Suppressor macrophage treated with lipopolysaccharide for 4 hours (primary cell): ENCODE data around the gene AUNIP.

Experiments used
- DNase-seq: peaks from one replicate; pipeline ENCODE4 v3.0.0-alpha.2; 2020

AUNIP gene

GRCh38 chr1:25807480-25808390, 51.5 kb downstream of the AUNIP start:
- DNase-seq = no peak

GRCh38 chr1:25806418-25806817, 52.8 kb downstream of the AUNIP start:
- DNase-seq = no peak

GRCh38 chr1:25805863-25806225, 53.4 kb downstream of the AUNIP start:
- no peak for DNase-seq

GRCh38 chr1:25804964-25805862, 54.0 kb downstream of the AUNIP start:
- no peak for DNase-seq

- DNase-seq = peak; percentile 89
Observed at GRCh38 chr1:25804244-25804963, 54.9 kb downstream of the AUNIP start.

GRCh38 chr1:25803368-25803767, 55.9 kb downstream of the AUNIP start:
- DNase-seq = no peak

- DNase-seq = no peak
Observed at GRCh38 chr1:25802915-25803314, 56.3 kb downstream of the AUNIP start.

GRCh38 chr1:25800703-25801377, 58.4 kb downstream of the AUNIP start:
- no peak for DNase-seq

- DNase-seq = peak; percentile 54
Observed at GRCh38 chr1:25799935-25800702, 59.1 kb downstream of the AUNIP start, which contains the start of gene SELENON. TSS of gene SELENON (plus strand) at chr1:25800193. CDS start at chr1:25800231, 38 bp downstream.

- DNase-seq = no peak
Observed at GRCh38 chr1:25799352-25799934, 59.8 kb downstream of the AUNIP start.

- DNase-seq = no peak
Observed at GRCh38 chr1:25798666-25799351, 60.4 kb downstream of the AUNIP start.

- DNase-seq = peak; percentile 64
Observed at GRCh38 chr1:25797939-25798338, 61.3 kb downstream of the AUNIP start.

GRCh38 chr1:25796811-25797458, 62.3 kb downstream of the AUNIP start:
- DNase-seq = peak; percentile 88

- DNase-seq = no peak
Observed at GRCh38 chr1:25795946-25796810, 63.1 kb downstream of the AUNIP start.

GRCh38 chr1:25795211-25795610, 64.0 kb downstream of the AUNIP start:
- DNase-seq = no peak

- no peak for DNase-seq
Observed at GRCh38 chr1:25794325-25794724, 64.9 kb downstream of the AUNIP start.

GRCh38 chr1:25793585-25794170, 65.6 kb downstream of the AUNIP start:
- DNase-seq = no peak

GRCh38 chr1:25792115-25792514, 67.1 kb downstream of the AUNIP start:
- DNase-seq = no peak

- DNase-seq = no peak
Observed at GRCh38 chr1:25790472-25790871, 68.8 kb downstream of the AUNIP start.
